ENCODE data around the gene HNRNPA3. TPM values are rescaled to one million over a fixed set of nuclear protein-coding genes. Genes with fewer than 3 reads are reported as not detected.

Gene HNRNPA3
- total and polyA plus RNA-seq, 2 donors (not counting 1 experiment from before 2014, with no cell fraction given), result 45.1 to 200 TPM

- Mint-ChIP-seq H3K27ac (no peak overlapping the region), H3K4me3 (no peak overlapping the region), H3K4me1 (peaks cover 42% of the 10 kb centered on the region), H3K27me3 (no peaks in the 10 kb centered on the region), H3K9me3 (ENCODE audit: insufficient read depth) (no peaks in the 10 kb centered on the region)
- Histone ChIP-seq H2AFZ (ENCODE audit: insufficient read depth, low read depth, low read length, poor library complexity, severe bottlenecking) (no peak overlapping the region), H3K79me2 (ENCODE audit: control insufficient read depth, insufficient read depth, low read length) (peaks cover 71% of the 10 kb centered on the region), H3K36me3 (replicated peaks in 1 of 2; ENCODE audit: control extremely low read depth in 1 of 2, control insufficient read depth in 1 of 2, extremely low read depth in 1 of 2, insufficient read depth in 2 of 2, low read length in 1 of 2) (peaks cover 6 to 35% of the 10 kb centered on the region in 2 experiments), H3K4me1 (ENCODE audit: control insufficient read depth in 2 of 2, insufficient read depth in 2 of 2, low read length in 2 of 2) (peaks cover 23 to 24% of the 10 kb centered on the region in 2 donors), H3K27ac (ENCODE audit: low read length in 2 of 2) (peak overlapping the region in 1 of 2 donors; percentile 4), H3K9me3 (ENCODE audit: control extremely low read depth in 1 of 3, control insufficient read depth in 2 of 3, insufficient read depth in 1 of 3, low read length in 2 of 3) (no peaks in the 10 kb centered on the region), H4K20me1 (ENCODE audit: control insufficient read depth, insufficient read depth, low read length, poor library complexity, severe bottlenecking) (peaks cover 75% of the 10 kb centered on the region), H3K4me3 (ENCODE audit: control extremely low read depth in 1 of 5, extremely low read depth in 1 of 5, insufficient read depth in 1 of 5, low read depth in 2 of 5, low read length in 4 of 5) (no peak overlapping the region), H3K27me3 (replicated peaks in 1 of 4; ENCODE audit: control extremely low read depth in 1 of 4, control insufficient read depth in 3 of 4, insufficient read depth in 4 of 4, low read length in 3 of 4) (no peaks in the 10 kb centered on the region), H3K9ac (ENCODE audit: low read length) (no peak overlapping the region), H3K4me2 (replicated peaks; ENCODE audit: low read depth, low read length, poor library complexity, severe bottlenecking) (no peak overlapping the region)
- ATAC-seq (ENCODE audit: low read depth) (no peak), DNase-seq (no peak)
- CTCF ChIA-PET, result interaction anchor here (0.9 kb wide), 1 partner anchor 71 kb away, joined by 5 read pairs; no protein-coding TSS in a partner anchor
- POLR2A ChIA-PET, result interaction anchor here (1.0 kb wide), 1 partner anchor 29 kb away, joined by 3 read pairs; the partner anchor contains the start of gene NFE2L2
- WGBS (ENCODE audit: insufficient coverage), result 100% methylated on average over 3 of the region's 6 CpGs
- intact Hi-C loops (cut with micrococcal nuclease), result no loop called here
- no peak for TF ChIP-seq EZH2 (IDR thresholded peaks at IDR 0.05; ENCODE audit: borderline replicate concordance, insufficient read depth, low read depth, low read length, poor library complexity, severe bottlenecking)
- TF ChIP-seq, protein P1, sequence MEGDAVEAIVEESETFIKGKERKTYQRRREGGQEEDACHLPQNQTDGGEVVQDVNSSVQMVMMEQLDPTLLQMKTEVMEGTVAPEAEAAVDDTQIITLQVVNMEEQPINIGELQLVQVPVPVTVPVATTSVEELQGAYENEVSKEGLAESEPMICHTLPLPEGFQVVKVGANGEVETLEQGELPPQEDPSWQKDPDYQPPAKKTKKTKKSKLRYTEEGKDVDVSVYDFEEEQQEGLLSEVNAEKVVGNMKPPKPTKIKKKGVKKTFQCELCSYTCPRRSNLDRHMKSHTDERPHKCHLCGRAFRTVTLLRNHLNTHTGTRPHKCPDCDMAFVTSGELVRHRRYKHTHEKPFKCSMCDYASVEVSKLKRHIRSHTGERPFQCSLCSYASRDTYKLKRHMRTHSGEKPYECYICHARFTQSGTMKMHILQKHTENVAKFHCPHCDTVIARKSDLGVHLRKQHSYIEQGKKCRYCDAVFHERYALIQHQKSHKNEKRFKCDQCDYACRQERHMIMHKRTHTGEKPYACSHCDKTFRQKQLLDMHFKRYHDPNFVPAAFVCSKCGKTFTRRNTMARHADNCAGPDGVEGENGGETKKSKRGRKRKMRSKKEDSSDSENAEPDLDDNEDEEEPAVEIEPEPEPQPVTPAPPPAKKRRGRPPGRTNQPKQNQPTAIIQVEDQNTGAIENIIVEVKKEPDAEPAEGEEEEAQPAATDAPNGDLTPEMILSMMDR (IDR thresholded peaks at IDR 0.05), result no peak
These were observed 23.4 kb downstream of the HNRNPA3 start for GRCh38 chr2:177235855-177236437.

DNA sequence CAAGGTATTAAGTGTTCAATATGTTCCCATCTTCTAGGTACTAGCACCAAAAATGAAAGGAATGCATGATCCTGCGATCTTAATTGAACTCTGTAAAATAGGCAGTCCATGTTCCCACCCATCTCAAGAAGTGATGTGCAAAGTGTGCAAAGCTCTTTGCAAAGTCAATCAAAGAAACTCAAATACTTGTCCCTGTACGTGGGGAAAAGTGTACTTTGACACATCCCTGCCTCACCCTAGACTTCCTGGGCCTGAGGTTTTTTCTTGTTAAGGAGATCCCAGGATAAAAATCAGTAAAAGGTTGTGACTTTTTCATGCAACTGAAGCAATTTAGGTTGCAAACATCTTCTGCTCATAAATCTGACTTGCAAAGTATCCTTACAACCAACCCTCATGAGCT is 25.3 kb downstream of the HNRNPA3 start:
- Mint-ChIP-seq H3K4me1 (peaks cover 62% of the 10 kb centered on the region), H3K9me3 (ENCODE audit: insufficient read depth) (no peaks in the 10 kb centered on the region), H3K27ac (no peak overlapping the region), H3K4me3 (no peak overlapping the region), H3K27me3 (no peaks in the 10 kb centered on the region)
- peaks cover 0 to 15% of the 10 kb centered on the region in 2 experiments for H3K36me3 ChIP-seq (replicated peaks in 1 of 2; ENCODE audit: control extremely low read depth in 1 of 2, control insufficient read depth in 1 of 2, extremely low read depth in 1 of 2, insufficient read depth in 2 of 2, low read length in 1 of 2)
- no peak for ATAC-seq (ENCODE audit: low read depth)
- H3K4me3 ChIP-seq (ENCODE audit: control extremely low read depth in 1 of 5, extremely low read depth in 1 of 5, insufficient read depth in 1 of 5, low read depth in 2 of 5, low read length in 4 of 5), result no peak overlapping the region
- ChIA-PET CTCF (interaction anchor here (4.9 kb wide), 1 partner anchor 26 kb away, joined by 46 read pairs; the partner anchor contains the start of gene NFE2L2), POLR2A (interaction anchor here (4.0 kb wide), 1 partner anchor 26 kb away, joined by 17 read pairs; the partner anchor contains the start of gene NFE2L2)
- TF ChIP-seq, protein P1 (IDR thresholded peaks at IDR 0.05), result no peak
- no peak for TF ChIP-seq EZH2 (IDR thresholded peaks at IDR 0.05; ENCODE audit: borderline replicate concordance, insufficient read depth, low read depth, low read length, poor library complexity, severe bottlenecking)
- no CpG with 5 or more reads among the region's 2 CpGs for WGBS (ENCODE audit: insufficient coverage)
- no peak overlapping the region for H3K4me2 ChIP-seq (replicated peaks; ENCODE audit: low read depth, low read length, poor library complexity, severe bottlenecking)
- intact Hi-C loops (cut with micrococcal nuclease), result no loop called here
- peaks cover 41 to 43% of the 10 kb centered on the region in 2 donors for H3K4me1 ChIP-seq (ENCODE audit: control insufficient read depth in 2 of 2, insufficient read depth in 2 of 2, low read length in 2 of 2)
- no peak overlapping the region for H3K9ac ChIP-seq (ENCODE audit: low read length)
- DNase-seq, result no peak
- peaks cover 77% of the 10 kb centered on the region for H4K20me1 ChIP-seq (ENCODE audit: control insufficient read depth, insufficient read depth, low read length, poor library complexity, severe bottlenecking)
- no peak overlapping the region for H3K27ac ChIP-seq (ENCODE audit: low read length in 2 of 2)
- H3K9me3 ChIP-seq (ENCODE audit: control extremely low read depth in 1 of 3, control insufficient read depth in 2 of 3, insufficient read depth in 1 of 3, low read length in 2 of 3), result no peaks in the 10 kb centered on the region
- H3K79me2 ChIP-seq (ENCODE audit: control insufficient read depth, insufficient read depth, low read length), result peaks cover 91% of the 10 kb centered on the region
- no peak overlapping the region for H2AFZ ChIP-seq (ENCODE audit: insufficient read depth, low read depth, low read length, poor library complexity, severe bottlenecking)
- H3K27me3 ChIP-seq (replicated peaks in 1 of 4; ENCODE audit: control extremely low read depth in 1 of 4, control insufficient read depth in 3 of 4, insufficient read depth in 4 of 4, low read length in 3 of 4), result no peaks in the 10 kb centered on the region

All from B cell (primary cell).